ENCODE data around the gene IGSF21. TPM values are rescaled to one million over a fixed set of nuclear protein-coding genes. Genes with fewer than 3 reads are reported as not detected.
A peak's percentile ranks its signal among the peaks of the same experiment; 100 is the strongest.

The IGSF21 gene
- total RNA-seq, 4 donors from 2014 or later, result 4.7 to 10.2 (median 5.9) TPM

DNA sequence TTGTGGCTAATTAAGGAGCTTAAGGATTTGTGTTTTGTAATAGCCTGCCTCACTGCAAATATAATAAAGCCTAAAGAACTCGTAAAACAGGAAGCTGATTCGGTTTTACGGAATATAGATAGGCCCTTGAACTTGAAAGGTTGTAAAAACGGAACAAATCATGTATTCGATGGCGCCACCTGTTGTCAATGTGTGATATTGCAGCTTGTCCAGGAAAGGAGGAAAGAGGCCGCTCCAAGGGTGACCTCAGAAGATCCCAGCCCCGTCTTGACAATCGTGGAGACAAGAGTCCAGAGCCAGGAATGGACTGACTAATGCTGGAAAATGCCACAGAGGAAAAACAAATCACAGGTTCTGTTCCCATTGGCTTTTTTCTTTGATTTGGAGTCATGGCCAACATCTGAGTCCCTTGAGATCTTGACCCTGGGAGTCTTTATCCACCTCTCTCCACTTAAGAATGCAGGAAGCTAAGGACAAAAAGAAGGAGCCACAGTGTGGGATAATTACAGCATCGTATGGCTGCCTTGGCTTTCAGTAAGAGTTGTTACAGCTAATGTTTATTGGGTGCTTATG lies 7.0 kb upstream of the IGSF21 start:
- H3K27ac ChIP-seq, result no peak overlapping the region
- H3K27me3 ChIP-seq, result peaks cover 0 to 12% of the 10 kb centered on the region in 2 donors
- H3K36me3 ChIP-seq, result no peaks in the 10 kb centered on the region
- peaks cover 0 to 7% (median 0%) of the 10 kb centered on the region in 4 donors for H3K4me1 ChIP-seq
- no peaks in the 10 kb centered on the region for H3K9me3 ChIP-seq
- 3 to 7% methylated on average over 10 of the region's 10 CpGs for WGBS, 2 donors
- TF ChIP-seq EP300 (IDR thresholded peaks at IDR 0.05), result no peak
- TF ChIP-seq, protein P1, sequence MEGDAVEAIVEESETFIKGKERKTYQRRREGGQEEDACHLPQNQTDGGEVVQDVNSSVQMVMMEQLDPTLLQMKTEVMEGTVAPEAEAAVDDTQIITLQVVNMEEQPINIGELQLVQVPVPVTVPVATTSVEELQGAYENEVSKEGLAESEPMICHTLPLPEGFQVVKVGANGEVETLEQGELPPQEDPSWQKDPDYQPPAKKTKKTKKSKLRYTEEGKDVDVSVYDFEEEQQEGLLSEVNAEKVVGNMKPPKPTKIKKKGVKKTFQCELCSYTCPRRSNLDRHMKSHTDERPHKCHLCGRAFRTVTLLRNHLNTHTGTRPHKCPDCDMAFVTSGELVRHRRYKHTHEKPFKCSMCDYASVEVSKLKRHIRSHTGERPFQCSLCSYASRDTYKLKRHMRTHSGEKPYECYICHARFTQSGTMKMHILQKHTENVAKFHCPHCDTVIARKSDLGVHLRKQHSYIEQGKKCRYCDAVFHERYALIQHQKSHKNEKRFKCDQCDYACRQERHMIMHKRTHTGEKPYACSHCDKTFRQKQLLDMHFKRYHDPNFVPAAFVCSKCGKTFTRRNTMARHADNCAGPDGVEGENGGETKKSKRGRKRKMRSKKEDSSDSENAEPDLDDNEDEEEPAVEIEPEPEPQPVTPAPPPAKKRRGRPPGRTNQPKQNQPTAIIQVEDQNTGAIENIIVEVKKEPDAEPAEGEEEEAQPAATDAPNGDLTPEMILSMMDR (IDR thresholded peaks at IDR 0.05), result peak; percentile 60 to 72 (median 70)
- no peak overlapping the region for H3K4me3 ChIP-seq
- DNase-seq (ENCODE audit: low spot score in 2 of 2), result peak; percentile 69 to 86

DNA sequence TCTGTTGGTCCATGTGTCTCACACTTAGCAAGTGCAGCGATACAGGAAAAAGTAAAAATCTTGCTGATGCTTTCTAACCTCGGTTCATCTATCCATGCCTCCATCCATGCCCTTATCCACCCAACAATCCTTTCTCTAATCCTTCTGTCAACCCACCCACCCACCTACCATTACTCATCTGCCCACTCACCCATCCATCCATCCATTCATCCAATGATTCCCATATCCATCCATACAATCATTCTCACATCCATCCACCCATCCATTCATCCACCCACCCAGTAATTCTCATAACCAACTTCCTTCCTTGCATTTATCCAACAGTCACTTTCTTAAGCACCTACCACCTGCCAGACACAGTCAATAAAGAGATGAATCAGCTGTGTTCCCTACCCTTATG lies 6.1 kb upstream of the IGSF21 start:
- Histone ChIP-seq H3K36me3 (no peaks in the 10 kb centered on the region), H3K9me3 (no peaks in the 10 kb centered on the region), H3K27ac (no peak overlapping the region), H3K27me3 (peaks cover 0 to 21% of the 10 kb centered on the region in 2 donors), H3K4me1 (peaks cover 0 to 7% (median 0%) of the 10 kb centered on the region in 4 donors), H3K4me3 (no peak overlapping the region)
- no peak for TF ChIP-seq POLR2A (IDR thresholded peaks at IDR 0.05)
- TF ChIP-seq, protein P1 (IDR thresholded peaks at IDR 0.05), result no peak
- no peak for TF ChIP-seq EP300 (IDR thresholded peaks at IDR 0.05)
- no peak for DNase-seq (ENCODE audit: low spot score in 2 of 2)
- WGBS, 2 donors, result 81 to 82% methylated on average over 2 of the region's 2 CpGs

DNA sequence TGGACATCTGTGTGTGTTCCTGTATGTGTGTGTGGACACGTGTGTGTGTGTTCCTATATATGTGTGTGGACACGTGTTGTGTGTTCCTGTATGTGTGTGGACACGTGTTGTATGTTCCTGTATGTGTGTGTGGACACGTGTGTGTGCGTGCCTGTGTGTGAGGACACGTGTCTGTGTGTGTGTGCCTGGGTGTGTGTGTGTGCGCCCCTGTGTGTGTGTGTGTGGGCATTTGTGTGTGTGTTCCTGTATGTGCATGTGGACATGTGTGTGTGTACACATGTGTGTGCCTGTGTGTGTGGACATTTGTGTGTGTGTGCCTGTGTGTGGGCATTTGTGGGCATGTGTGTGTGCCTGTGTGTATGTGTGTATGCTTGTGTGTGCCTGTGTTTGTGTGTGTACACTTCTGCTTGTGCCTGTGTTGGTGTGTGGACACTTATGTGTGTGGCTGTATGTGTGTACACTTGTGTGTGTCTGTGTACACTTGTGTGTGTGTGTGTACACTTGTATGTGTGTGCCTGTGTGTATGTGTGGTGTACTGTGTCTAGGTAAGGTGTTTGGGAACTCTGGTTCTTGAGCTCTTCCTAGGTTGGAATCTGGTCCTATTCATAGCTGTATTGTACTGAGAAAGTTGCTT lies 3.7 kb upstream of the IGSF21 start:
- Histone ChIP-seq H3K36me3 (no peaks in the 10 kb centered on the region), H3K9me3 (no peaks in the 10 kb centered on the region), H3K4me1 (peaks cover 0 to 26% (median 0%) of the 10 kb centered on the region in 4 donors), H3K27me3 (peaks cover 3 to 42% of the 10 kb centered on the region in 2 donors), H3K27ac (no peak overlapping the region), H3K4me3 (no peak overlapping the region)
- no peak for DNase-seq (ENCODE audit: low spot score in 2 of 2)
- WGBS, 2 donors, result 80 to 85% methylated on average over 7 of the region's 7 CpGs
- TF ChIP-seq POLR2A (IDR thresholded peaks at IDR 0.05) (no peak), EP300 (IDR thresholded peaks at IDR 0.05) (no peak)
- TF ChIP-seq, protein P1 (IDR thresholded peaks at IDR 0.05), result no peak

DNA sequence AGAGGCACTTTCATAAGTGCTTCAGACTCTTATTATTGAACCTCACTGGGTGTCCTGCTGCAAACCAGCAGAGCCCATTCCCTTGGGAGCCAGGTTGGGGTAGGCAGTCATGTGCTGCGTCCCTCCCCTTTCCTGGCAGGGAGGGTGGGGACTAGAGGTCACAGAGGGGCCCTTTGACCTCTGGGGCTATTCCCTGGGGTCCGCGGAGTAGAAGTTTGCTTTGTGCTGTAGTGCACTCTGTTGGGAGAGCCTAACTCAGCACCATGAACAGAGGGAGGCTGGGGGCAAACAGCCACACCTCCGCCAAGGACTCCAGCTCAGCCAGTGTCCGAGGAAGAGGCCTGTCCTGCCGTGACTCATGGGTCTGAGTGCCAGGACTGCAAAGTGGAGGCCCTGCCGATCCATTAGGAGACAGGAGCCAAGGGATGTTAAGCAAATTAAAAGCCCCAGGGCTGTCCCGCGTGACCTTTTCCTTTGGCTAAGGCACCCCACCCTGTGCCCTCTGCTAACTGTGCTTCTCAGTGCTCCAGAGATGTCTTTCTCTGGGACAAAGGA lies 3.0 kb upstream of the IGSF21 start:
- Histone ChIP-seq H3K9me3 (no peaks in the 10 kb centered on the region), H3K27ac (no peak overlapping the region), H3K27me3 (peaks cover 3 to 49% of the 10 kb centered on the region in 2 donors), H3K4me1 (peaks cover 0 to 33% (median 0%) of the 10 kb centered on the region in 4 donors), H3K4me3 (no peak overlapping the region), H3K36me3 (no peaks in the 10 kb centered on the region)
- 26 to 49% methylated on average over 7 to 9 of the region's 9 CpGs for WGBS, 2 donors
- DNase-seq (ENCODE audit: low spot score in 2 of 2), result no peak
- TF ChIP-seq EP300 (IDR thresholded peaks at IDR 0.05), result no peak
- TF ChIP-seq POLR2A (IDR thresholded peaks at IDR 0.05), result no peak
- TF ChIP-seq, protein P1 (IDR thresholded peaks at IDR 0.05), result no peak

DNA sequence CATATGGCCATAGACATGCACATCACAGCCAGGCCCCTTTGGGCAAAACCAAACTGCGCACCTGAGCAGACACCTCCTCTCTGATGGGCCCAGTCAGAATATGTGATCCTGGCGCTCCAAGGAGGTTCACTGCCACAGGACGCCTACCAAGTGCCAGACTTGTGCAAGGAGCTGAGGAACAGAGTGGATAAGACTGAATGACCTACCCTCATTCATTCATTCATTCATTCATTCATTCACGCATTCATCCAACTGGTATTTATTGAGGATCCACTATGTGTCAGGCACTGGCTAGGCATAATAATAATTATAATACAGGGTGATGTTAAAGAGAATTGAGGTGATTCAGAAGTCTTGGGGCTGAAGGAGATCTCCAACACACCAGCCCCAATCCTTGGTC lies 2.4 kb upstream of the IGSF21 start:
- H3K4me3 ChIP-seq, result no peak overlapping the region
- H3K36me3 ChIP-seq, result no peaks in the 10 kb centered on the region
- H3K9me3 ChIP-seq, result no peaks in the 10 kb centered on the region
- DNase-seq (ENCODE audit: low spot score in 2 of 2), result no peak
- no peak overlapping the region for H3K27ac ChIP-seq
- TF ChIP-seq, protein P1 (IDR thresholded peaks at IDR 0.05), result no peak
- TF ChIP-seq EP300 (IDR thresholded peaks at IDR 0.05) (no peak), POLR2A (IDR thresholded peaks at IDR 0.05) (no peak)
- WGBS, 2 donors, result 90 to 91% methylated on average over 4 of the region's 4 CpGs
- H3K4me1 ChIP-seq, result peaks cover 0 to 39% (median 0%) of the 10 kb centered on the region in 4 donors
- H3K27me3 ChIP-seq, result peaks cover 3 to 55% of the 10 kb centered on the region in 2 donors

Data from tibial nerve (tissue), 4 donors.